A673 (cell line): ENCODE results near the gene ZNF398.

Experiments used
- EZH2 ChIP-seq: fragments of 200-600 bp; sonication (generic); IDR thresholded peaks from 2 replicates; pipeline ENCODE4 v1.6.1; 2017; ENCODE audit warnings: borderline replicate concordance, low read depth, mild to moderate bottlenecking, mixed read lengths, antibody characterized with exemption, low read length; ENCODE audit not compliant: poor library complexity, severe bottlenecking
- TF ChIP-seq, protein P1 (sequence below): fragments of 300-800, 200-600 bp; sonication (generic); conservative IDR thresholded peaks from 2 replicates; pipeline ENCODE4 v1.5.1; 2017; ENCODE audit warnings: low read depth, mild to moderate bottlenecking, antibody characterized with exemption, low read length, moderate library complexity, mixed read lengths

DNA sequence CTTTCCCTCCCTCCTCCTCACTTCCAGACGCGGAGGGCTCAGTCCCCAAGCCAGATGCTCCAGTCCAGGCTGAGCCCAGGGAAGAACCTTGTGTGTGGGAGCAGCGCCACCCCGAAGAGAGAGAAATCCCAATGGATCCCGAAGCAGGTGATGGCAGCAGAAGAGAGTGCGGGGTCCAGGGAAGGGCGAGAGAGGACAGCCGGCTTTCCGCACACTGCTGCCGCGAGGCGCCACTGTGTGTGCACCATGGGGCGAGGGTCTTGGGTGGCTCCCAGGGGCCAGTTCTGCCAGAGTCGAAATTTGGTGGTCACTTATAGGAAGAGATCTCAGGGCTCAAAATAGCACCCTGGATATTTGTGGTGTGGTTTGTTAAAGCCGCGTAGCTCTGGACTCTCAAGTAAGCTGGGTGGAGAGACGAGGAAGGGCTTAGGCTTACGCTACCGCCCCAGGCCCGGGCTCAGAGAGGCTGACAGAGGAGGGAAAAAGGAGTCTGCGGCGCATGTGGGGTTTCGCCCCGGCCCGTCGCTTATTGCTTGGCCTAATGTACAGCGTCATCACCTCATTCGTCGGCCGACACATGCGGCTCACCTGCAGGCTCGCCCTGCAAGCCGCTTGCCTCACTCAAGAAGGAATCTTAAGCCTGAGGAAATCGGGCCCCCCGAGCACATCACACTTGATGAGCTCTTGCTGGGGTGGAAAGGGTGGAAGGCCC lies 60.2 kb downstream of the ZNF398 start:
- no peak for TF ChIP-seq EZH2
- TF ChIP-seq, protein P1, sequence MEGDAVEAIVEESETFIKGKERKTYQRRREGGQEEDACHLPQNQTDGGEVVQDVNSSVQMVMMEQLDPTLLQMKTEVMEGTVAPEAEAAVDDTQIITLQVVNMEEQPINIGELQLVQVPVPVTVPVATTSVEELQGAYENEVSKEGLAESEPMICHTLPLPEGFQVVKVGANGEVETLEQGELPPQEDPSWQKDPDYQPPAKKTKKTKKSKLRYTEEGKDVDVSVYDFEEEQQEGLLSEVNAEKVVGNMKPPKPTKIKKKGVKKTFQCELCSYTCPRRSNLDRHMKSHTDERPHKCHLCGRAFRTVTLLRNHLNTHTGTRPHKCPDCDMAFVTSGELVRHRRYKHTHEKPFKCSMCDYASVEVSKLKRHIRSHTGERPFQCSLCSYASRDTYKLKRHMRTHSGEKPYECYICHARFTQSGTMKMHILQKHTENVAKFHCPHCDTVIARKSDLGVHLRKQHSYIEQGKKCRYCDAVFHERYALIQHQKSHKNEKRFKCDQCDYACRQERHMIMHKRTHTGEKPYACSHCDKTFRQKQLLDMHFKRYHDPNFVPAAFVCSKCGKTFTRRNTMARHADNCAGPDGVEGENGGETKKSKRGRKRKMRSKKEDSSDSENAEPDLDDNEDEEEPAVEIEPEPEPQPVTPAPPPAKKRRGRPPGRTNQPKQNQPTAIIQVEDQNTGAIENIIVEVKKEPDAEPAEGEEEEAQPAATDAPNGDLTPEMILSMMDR = no peak
